Activated CD8-positive, alpha-beta memory T cell treated with anti-CD3 and anti-CD28 coated beads, Interleukin-2, amount 50 U/mL, for 24 hours (primary cell): ENCODE data around the gene CCNA2.
A peak's percentile ranks its signal among the peaks of the same experiment; 100 is the strongest.

ENCODE experiments used
- DNase-seq: peaks from one replicate; pipeline ENCODE4 v3.0.0-alpha.2; 2020; ENCODE audit errors: extremely low read depth

Gene CCNA2

GRCh38 chr4:121801715-121802075, 22.0 kb downstream of the CCNA2 start:
- no peak for DNase-seq

- peak; percentile 85 for DNase-seq
These were observed 22.5 kb downstream of the CCNA2 start, which contains the start of gene EXOSC9 for GRCh38 chr4:121800961-121801714. TSS of gene EXOSC9 (plus strand) at chr4:121801323. CDS start at chr4:121801425, 102 bp downstream.

GRCh38 chr4:121800638-121800960, 23.1 kb downstream of the CCNA2 start:
- DNase-seq = no peak

- no peak for DNase-seq
These were observed 23.7 kb downstream of the CCNA2 start for GRCh38 chr4:121799867-121800501.

GRCh38 chr4:121799208-121799823, 24.4 kb downstream of the CCNA2 start:
- no peak for DNase-seq

GRCh38 chr4:121796283-121796682, 27.4 kb downstream of the CCNA2 start:
- no peak for DNase-seq

- DNase-seq = no peak
These were observed 29.0 kb downstream of the CCNA2 start for GRCh38 chr4:121794505-121795188.

GRCh38 chr4:121792966-121793365, 30.7 kb downstream of the CCNA2 start:
- no peak for DNase-seq

- DNase-seq = no peak
These were observed 32.2 kb downstream of the CCNA2 start for GRCh38 chr4:121791481-121791880.

GRCh38 chr4:121790976-121791375, 32.7 kb downstream of the CCNA2 start:
- DNase-seq = no peak

GRCh38 chr4:121789960-121790829, 33.5 kb downstream of the CCNA2 start:
- DNase-seq = no peak

- DNase-seq = no peak
These were observed 34.2 kb downstream of the CCNA2 start for GRCh38 chr4:121789455-121789854.

- DNase-seq = no peak
These were observed 34.8 kb downstream of the CCNA2 start for GRCh38 chr4:121788896-121789295.

GRCh38 chr4:121786221-121786620, 37.5 kb downstream of the CCNA2 start:
- DNase-seq = no peak

- no peak for DNase-seq
These were observed 38.2 kb downstream of the CCNA2 start for GRCh38 chr4:121785479-121785878.

- DNase-seq = no peak
These were observed 38.7 kb downstream of the CCNA2 start for GRCh38 chr4:121784975-121785374.

GRCh38 chr4:121784401-121784800, 39.3 kb downstream of the CCNA2 start:
- DNase-seq = no peak

GRCh38 chr4:121783210-121783609, 40.5 kb downstream of the CCNA2 start:
- no peak for DNase-seq

GRCh38 chr4:121778991-121779628, 44.6 kb downstream of the CCNA2 start:
- no peak for DNase-seq

- no peak for DNase-seq
These were observed 46.1 kb downstream of the CCNA2 start for GRCh38 chr4:121777625-121778024.
